Spinal cord (tissue), 10 donors: Measurements from ENCODE around the gene SKIC2. TPM values are rescaled to one million over a fixed set of nuclear protein-coding genes. Genes with fewer than 3 reads are reported as not detected.

Experiments used
- DNase-seq, 6 donors: peaks; one replicate each; pipeline versions ENCODE4 v3.0.0 to v3.0.0-alpha.2; 2013 to 2015; ENCODE audit warnings: low spot score in 6 of 6, low read depth in 4 of 6
- H3K27ac ChIP-seq: one replicate; pipeline ENCODE4 v1.5.1; 2013; ENCODE audit warnings: low read depth, low read length, control low read depth
- H3K27me3 ChIP-seq: one replicate; pipeline ENCODE4 v1.6.1; 2013; ENCODE audit warnings: low read length; ENCODE audit not compliant: control insufficient read depth, insufficient read depth
- H3K36me3 ChIP-seq: one replicate; pipeline ENCODE4 v1.6.1; 2013; ENCODE audit warnings: low read length; ENCODE audit not compliant: control insufficient read depth, insufficient read depth
- H3K4me1 ChIP-seq: one replicate; pipeline ENCODE4 v1.6.1; 2013; ENCODE audit warnings: low read length; ENCODE audit not compliant: control insufficient read depth, insufficient read depth
- H3K4me3 ChIP-seq: one replicate; pipeline ENCODE4 v1.5.1; 2013; ENCODE audit warnings: low read depth, low read length, control low read depth
- H3K9me3 ChIP-seq: one replicate; pipeline ENCODE4 v1.6.1; 2013; ENCODE audit warnings: low read length; ENCODE audit not compliant: control insufficient read depth, insufficient read depth
- WGBS: methylation state at CpG from one replicate; pipeline ENCODE4 v1.1.5; 2013; ENCODE audit warnings: missing lambda C conversion rate; ENCODE audit not compliant: insufficient coverage; 5-methylcytosine and 5-hydroxymethylcytosine counted together
- polyA plus RNA-seq, 2 donors: library from polyadenylated mRNA; unstranded; fragments of 120-200 nt; gene quantifications; one replicate each; pipeline ENCODE4 v1.2.1, GENCODE V29; 2013; ENCODE audit not compliant: insufficient read length in 2 of 2
- total RNA-seq, 2 donors: library from RNA; depleted of rRNA in 1 of 2; stranded (reverse); fragments of 120-200 nt in 1 of 2; fragments of >200 nt in 1 of 2; gene quantifications; one replicate each; pipeline versions ENCODE4 v1.2.3 to v1.2.4, GENCODE V29; 2013 to 2014
- donor health status: healthy.

Gene SKIC2
- total and polyA plus RNA-seq, 4 donors = 24.0 to 60.5 (median 43.5) TPM

DNA sequence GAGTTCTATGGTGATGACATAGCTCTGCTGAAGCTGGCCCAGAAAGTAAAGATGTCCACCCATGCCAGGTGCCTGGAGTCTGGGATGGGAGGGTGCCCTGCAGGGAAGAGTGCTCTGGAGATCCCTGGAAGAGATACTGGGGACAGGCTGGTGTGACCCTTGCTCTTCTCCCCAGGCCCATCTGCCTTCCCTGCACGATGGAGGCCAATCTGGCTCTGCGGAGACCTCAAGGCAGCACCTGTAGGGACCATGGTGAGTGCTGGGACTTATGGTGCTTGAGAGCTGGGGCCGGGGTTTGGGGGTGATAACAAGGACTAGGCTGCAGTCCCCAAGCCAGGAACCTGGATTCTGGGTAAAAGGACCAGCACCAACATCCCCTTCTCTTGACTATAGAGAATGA is 15.2 kb upstream of the SKIC2 start:
- 87% methylated on average over 3 of the region's 3 CpGs for WGBS
- H3K36me3 ChIP-seq = no peaks in the 10 kb centered on the region
- no peaks in the 10 kb centered on the region for H3K4me1 ChIP-seq
- H3K27me3 ChIP-seq = peaks cover 9% of the 10 kb centered on the region
- H3K4me3 ChIP-seq = no peak overlapping the region
- H3K27ac ChIP-seq = no peak overlapping the region
- no peak for DNase-seq
- H3K9me3 ChIP-seq = no peaks in the 10 kb centered on the region

DNA sequence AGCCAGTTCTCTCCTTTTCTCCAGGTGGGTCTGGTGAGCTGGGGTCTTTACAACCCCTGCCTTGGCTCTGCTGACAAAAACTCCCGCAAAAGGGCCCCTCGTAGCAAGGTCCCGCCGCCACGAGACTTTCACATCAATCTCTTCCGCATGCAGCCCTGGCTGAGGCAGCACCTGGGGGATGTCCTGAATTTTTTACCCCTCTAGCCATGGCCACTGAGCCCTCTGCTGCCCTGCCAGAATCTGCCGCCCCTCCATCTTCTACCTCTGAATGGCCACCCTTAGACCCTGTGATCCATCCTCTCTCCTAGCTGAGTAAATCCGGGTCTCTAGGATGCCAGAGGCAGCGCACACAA is 13.8 kb upstream of the SKIC2 start:
- 81% methylated on average over 9 of the region's 9 CpGs for WGBS
- H3K9me3 ChIP-seq = no peaks in the 10 kb centered on the region
- peak overlapping the region; percentile 72 for H3K27ac ChIP-seq
- H3K27me3 ChIP-seq = peaks cover 9% of the 10 kb centered on the region
- H3K4me1 ChIP-seq = no peaks in the 10 kb centered on the region
- no peaks in the 10 kb centered on the region for H3K36me3 ChIP-seq
- no peak overlapping the region for H3K4me3 ChIP-seq
- DNase-seq = no peak

DNA sequence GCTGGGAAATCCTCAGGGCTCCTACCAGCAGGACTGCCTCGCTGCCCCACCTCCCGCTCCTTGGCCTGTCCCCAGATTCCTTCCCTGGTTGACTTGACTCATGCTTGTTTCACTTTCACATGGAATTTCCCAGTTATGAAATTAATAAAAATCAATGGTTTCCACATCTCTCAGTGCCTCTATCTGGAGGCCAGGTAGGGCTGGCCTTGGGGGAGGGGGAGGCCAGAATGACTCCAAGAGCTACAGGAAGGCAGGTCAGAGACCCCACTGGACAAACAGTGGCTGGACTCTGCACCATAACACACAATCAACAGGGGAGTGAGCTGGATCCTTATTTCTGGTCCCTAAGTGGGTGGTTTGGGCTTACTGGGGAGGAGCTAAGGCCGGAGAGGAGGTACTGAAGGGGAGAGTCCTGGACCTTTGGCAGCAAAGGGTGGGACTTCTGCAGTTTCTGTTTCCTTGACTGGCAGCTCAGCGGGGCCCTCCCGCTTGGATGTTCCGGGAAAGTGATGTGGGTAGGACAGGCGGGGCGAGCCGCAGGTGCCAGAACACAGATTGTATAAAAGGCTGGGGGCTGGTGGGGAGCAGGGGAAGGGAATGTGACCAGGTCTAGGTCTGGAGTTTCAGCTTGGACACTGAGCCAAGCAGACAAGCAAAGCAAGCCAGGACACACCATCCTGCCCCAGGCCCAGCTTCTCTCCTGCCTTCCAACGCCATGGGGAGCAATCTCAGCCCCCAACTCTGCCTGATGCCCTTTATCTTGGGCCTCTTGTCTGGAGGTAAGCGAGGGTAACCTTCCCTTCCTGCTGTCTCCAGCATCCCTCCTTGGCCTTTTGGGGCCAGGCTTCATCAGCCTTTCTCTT is 13.2 kb upstream of the SKIC2 start, which contains the start of gene CFB:
TSS of gene CFB (plus strand) at position 589 of the 863 bp plus-strand sequence. CDS start at position 716, 127 bp downstream.
- peak in 1 of 6 donors; percentile 57 for DNase-seq
- Histone ChIP-seq H3K27ac (peak within 1 kb of the TSS; percentile 72), H3K36me3 (no peaks in the 10 kb centered on the region), H3K4me1 (no peaks in the 10 kb centered on the region), H3K9me3 (no peaks in the 10 kb centered on the region), H3K4me3 (no peak within 1 kb of the TSS), H3K27me3 (peaks cover 9% of the 10 kb centered on the region)
- WGBS = 64% methylated on average over 11 of the region's 11 CpGs

GRCh38 chr6:31946370-31946885 is 12.5 kb upstream of the SKIC2 start:
- Histone ChIP-seq H3K9me3 (no peaks in the 10 kb centered on the region), H3K27ac (peak overlapping the region; percentile 72), H3K4me3 (no peak overlapping the region), H3K36me3 (peaks cover 5% of the 10 kb centered on the region), H3K27me3 (peaks cover 9% of the 10 kb centered on the region), H3K4me1 (no peaks in the 10 kb centered on the region)
- WGBS = 79% methylated on average over 11 of the region's 11 CpGs
- no peak for DNase-seq

GRCh38 chr6:31947070-31947675 is 11.8 kb upstream of the SKIC2 start:
- peaks cover 9% of the 10 kb centered on the region for H3K27me3 ChIP-seq
- H3K27ac ChIP-seq = no peak overlapping the region
- no peaks in the 10 kb centered on the region for H3K9me3 ChIP-seq
- no peak overlapping the region for H3K4me3 ChIP-seq
- 86% methylated on average over 24 of the region's 24 CpGs for WGBS
- H3K36me3 ChIP-seq = peaks cover 12% of the 10 kb centered on the region
- DNase-seq = no peak
- no peaks in the 10 kb centered on the region for H3K4me1 ChIP-seq

DNA sequence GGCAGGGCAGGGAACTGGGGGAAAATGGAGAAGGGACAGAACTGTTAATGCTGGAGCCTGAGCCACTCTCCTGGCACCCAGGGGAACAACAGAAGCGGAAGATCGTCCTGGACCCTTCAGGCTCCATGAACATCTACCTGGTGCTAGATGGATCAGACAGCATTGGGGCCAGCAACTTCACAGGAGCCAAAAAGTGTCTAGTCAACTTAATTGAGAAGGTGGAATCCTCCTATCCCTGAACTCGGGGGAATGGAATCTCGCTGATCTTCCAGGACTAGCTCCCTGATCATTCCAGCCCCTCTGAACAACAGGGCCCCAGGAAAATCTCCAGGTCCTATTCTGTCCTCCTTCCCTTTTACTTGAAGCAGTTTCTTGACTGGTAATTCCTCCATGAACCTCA is 11.1 kb upstream of the SKIC2 start:
- H3K27ac ChIP-seq = no peak overlapping the region
- no peak overlapping the region for H3K4me3 ChIP-seq
- peaks cover 9% of the 10 kb centered on the region for H3K27me3 ChIP-seq
- no peaks in the 10 kb centered on the region for H3K9me3 ChIP-seq
- DNase-seq = no peak
- H3K36me3 ChIP-seq = peaks cover 17% of the 10 kb centered on the region
- H3K4me1 ChIP-seq = no peaks in the 10 kb centered on the region
- 79% methylated on average over 4 of the region's 4 CpGs for WGBS

DNA sequence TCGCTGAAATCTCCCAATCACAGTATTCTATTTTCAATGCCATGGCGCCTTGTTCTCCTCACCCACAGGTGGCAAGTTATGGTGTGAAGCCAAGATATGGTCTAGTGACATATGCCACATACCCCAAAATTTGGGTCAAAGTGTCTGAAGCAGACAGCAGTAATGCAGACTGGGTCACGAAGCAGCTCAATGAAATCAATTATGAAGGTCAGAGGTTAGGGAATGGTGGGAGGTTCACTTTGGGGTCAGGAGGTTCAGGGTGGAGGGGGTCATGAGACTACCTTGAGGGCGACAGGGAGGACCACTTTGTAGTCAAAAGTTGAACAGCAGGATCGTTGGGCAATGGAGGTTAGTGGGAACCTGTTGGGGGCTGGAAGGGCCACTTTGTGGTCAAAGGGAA is 10.7 kb upstream of the SKIC2 start:
- peaks cover 6% of the 10 kb centered on the region for H3K27me3 ChIP-seq
- WGBS = 90% methylated on average over 5 of the region's 5 CpGs
- no peaks in the 10 kb centered on the region for H3K9me3 ChIP-seq
- peaks cover 21% of the 10 kb centered on the region for H3K36me3 ChIP-seq
- H3K4me1 ChIP-seq = no peaks in the 10 kb centered on the region
- H3K27ac ChIP-seq = no peak overlapping the region
- H3K4me3 ChIP-seq = no peak overlapping the region
- no peak for DNase-seq

DNA sequence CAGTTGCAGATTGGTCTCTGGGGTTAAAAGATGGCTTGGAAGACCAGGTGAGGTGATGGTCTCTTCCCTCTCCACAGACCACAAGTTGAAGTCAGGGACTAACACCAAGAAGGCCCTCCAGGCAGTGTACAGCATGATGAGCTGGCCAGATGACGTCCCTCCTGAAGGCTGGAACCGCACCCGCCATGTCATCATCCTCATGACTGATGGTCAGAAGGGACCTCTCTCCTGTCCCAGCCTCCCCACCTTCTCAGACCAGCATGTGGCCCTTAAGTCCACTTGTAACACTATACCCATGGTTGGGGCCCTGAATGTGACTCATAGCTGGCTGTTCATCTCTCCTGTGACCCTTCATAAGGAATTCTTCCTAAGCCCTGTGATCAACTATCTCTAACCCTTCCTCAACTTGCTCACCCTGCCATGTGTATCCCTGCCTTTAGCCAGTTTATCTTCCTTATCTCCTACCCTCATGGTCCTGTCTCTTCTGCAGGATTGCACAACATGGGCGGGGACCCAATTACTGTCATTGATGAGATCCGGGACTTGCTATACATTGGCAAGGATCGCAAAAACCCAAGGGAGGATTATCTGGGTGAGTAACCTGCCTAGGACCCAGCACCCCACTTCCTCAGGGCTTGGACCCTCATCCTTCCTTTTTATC is 10.1 kb upstream of the SKIC2 start:
- DNase-seq = no peak
- 96% methylated on average over 3 of the region's 6 CpGs for WGBS
- no peaks in the 10 kb centered on the region for H3K9me3 ChIP-seq
- H3K27ac ChIP-seq = no peak overlapping the region
- H3K4me3 ChIP-seq = no peak overlapping the region
- H3K4me1 ChIP-seq = no peaks in the 10 kb centered on the region
- H3K27me3 ChIP-seq = peaks cover 5% of the 10 kb centered on the region
- H3K36me3 ChIP-seq = peaks cover 27% of the 10 kb centered on the region

DNA sequence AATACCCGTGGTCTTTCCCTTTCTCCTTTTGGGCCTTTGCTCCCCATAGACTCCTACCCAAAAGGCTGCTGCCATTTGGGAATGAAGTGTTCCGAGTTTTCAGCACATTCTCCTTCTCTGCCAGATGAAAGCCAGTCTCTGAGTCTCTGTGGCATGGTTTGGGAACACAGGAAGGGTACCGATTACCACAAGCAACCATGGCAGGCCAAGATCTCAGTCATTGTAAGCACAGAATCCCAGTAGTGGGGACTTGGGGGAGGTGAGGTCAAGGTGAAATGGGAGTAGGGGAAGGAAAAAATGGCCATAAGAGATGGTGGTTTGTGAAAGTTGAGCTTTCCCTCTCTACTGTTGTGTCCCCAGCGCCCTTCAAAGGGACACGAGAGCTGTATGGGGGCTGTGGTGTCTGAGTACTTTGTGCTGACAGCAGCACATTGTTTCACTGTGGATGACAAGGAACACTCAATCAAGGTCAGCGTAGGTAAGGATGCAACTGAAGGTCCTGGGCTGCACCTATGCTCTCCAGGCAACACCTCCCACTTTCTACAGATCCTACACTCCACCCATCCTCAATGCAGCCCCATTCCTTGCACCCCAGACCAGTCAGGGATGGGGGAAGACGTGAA is 8.9 kb upstream of the SKIC2 start:
- no peak overlapping the region for H3K27ac ChIP-seq
- DNase-seq = no peak
- peaks cover 2% of the 10 kb centered on the region for H3K27me3 ChIP-seq
- H3K4me3 ChIP-seq = no peak overlapping the region
- H3K4me1 ChIP-seq = no peaks in the 10 kb centered on the region
- 86% methylated on average over 5 of the region's 7 CpGs for WGBS
- no peaks in the 10 kb centered on the region for H3K9me3 ChIP-seq
- H3K36me3 ChIP-seq = peaks cover 38% of the 10 kb centered on the region
